ENCODE results near the gene CCDC68. TPM values are rescaled to one million over a fixed set of nuclear protein-coding genes. Genes with fewer than 3 reads are reported as not detected.
"Not testable (repeated sequence)": the region's sequence is repeated elsewhere in the genome, so short reads cannot be mapped to it uniquely, and the experiment has no call there.

Gene CCDC68
- total RNA-seq, 4 donors from 2014 or later, result 1.1 to 1.5 (median 1.3) TPM

- no peak overlapping the region for H3K4me3 ChIP-seq (ENCODE audit: low read depth, poor library complexity, severe bottlenecking)
- no peak for TF ChIP-seq CTCF (IDR thresholded peaks at IDR 0.05)
- no peak for TF ChIP-seq POLR2A (IDR thresholded peaks at IDR 0.05)
- WGBS, 2 donors, result 62 to 68% methylated on average over 2 of the region's 2 CpGs
- no peak for DNase-seq (ENCODE audit: low spot score in 2 of 2)
- intact Hi-C loops (cut with DNase I; ENCODE audit: low total_unique reads), result no loop called here
Observed at GRCh38 chr18:54856105-54856646, 103.1 kb downstream of the CCDC68 start.

- intact Hi-C loops (cut with DNase I; ENCODE audit: low total_unique reads); H3K4me3 ChIP-seq (ENCODE audit: low read depth, poor library complexity, severe bottlenecking); DNase-seq (ENCODE audit: low spot score in 2 of 2): not testable (repeated sequence)
- 91 to 93% methylated on average over 3 of the region's 3 CpGs for WGBS, 2 donors
Observed at GRCh38 chr18:54855050-54855449, 104.2 kb downstream of the CCDC68 start.

DNA sequence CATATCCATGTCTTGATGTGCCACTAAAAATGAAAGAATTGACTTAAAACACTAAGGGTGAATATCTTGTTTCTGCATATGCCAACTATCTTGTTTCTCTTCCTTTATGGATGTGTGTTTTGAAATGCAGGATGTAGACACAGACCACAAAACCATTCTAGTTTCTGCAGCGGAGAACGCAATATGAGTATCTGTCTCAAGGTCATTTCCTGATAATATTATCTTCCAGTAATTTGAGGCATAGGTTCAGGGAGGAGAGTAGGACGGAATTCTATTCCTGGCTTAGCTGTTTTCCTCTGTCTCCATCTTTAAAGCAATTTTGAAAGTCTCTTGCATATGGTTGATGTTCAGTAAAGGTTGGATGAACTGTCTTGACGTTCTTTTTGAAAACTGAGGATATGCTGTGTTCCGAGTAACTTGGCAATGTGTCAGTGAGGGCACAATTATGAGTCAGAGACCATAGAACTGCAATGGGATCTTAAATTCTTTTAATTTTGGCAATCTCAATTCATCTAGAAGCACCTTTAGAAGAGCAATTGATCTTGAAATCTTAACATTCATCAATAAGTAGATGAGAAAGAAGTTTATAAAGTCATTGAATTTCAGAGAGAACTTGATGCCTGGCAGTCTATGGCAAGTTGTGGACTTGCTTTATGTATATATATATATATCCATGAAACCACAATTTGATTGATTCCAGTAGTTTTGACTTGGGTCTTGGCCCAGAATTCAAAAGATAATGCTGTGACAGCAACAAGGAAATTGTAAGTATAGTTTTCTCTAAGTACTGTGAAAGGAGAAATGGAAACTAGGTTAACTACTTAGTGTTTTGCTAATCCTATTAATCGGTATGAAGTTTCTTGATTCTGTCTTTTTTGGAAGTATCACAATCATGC, 106.2 kb downstream of the CCDC68 start:
- no peak for TF ChIP-seq POLR2A (IDR thresholded peaks at IDR 0.05)
- no peak for TF ChIP-seq CTCF (IDR thresholded peaks at IDR 0.05)
- 64 to 71% methylated on average over 6 of the region's 6 CpGs for WGBS, 2 donors
- no peak overlapping the region for H3K4me3 ChIP-seq (ENCODE audit: low read depth, poor library complexity, severe bottlenecking)
- DNase-seq (ENCODE audit: low spot score in 2 of 2), result no peak
- intact Hi-C loops (cut with DNase I; ENCODE audit: low total_unique reads), result no loop called here

Other genes starting within 250 kb of the CCDC68 start
- 10 to 100 TPM; 22.6 to 34.8 (median 27.2) TPM for gene RAB27B, start 131.0 kb downstream of the CCDC68 start, total RNA-seq

Data from lower leg skin (tissue), 4 donors.